ENCODE data around the gene CNGA3.
A peak's percentile ranks its signal among the peaks of the same experiment; 100 is the strongest.
"Not testable (repeated sequence)": the region's sequence is repeated elsewhere in the genome, so short reads cannot be mapped to it uniquely, and the experiment has no call there.

CNGA3 gene

GRCh38 chr2:98396745-98397355, 50.6 kb downstream of the CNGA3 start:
- no peak for DNase-seq (ENCODE audit: low read depth in 2 of 3, low spot score in 1 of 3)

GRCh38 chr2:98399140-98399539, 52.9 kb downstream of the CNGA3 start:
- DNase-seq (ENCODE audit: low read depth in 2 of 3, low spot score in 1 of 3), result no peak

- DNase-seq (ENCODE audit: low read depth in 2 of 3, low spot score in 1 of 3), result no peak
Observed at GRCh38 chr2:98403878-98404277, 57.6 kb downstream of the CNGA3 start.

- no peak for DNase-seq (ENCODE audit: low read depth in 2 of 3, low spot score in 1 of 3)
Observed at GRCh38 chr2:98404556-98405250, 58.4 kb downstream of the CNGA3 start.

- DNase-seq (ENCODE audit: low read depth in 2 of 3, low spot score in 1 of 3), result no peak
Observed at GRCh38 chr2:98405301-98405700, 59.0 kb downstream of the CNGA3 start.

GRCh38 chr2:98408155-98408554, 61.9 kb downstream of the CNGA3 start:
- no peak for DNase-seq (ENCODE audit: low read depth in 2 of 3, low spot score in 1 of 3)

- DNase-seq (ENCODE audit: low read depth in 2 of 3, low spot score in 1 of 3), result peak; percentile 5 to 85 (median 25)
Observed at GRCh38 chr2:98412751-98413458, 66.6 kb downstream of the CNGA3 start.

- not testable (repeated sequence) for DNase-seq (ENCODE audit: low read depth in 2 of 3, low spot score in 1 of 3)
Observed at GRCh38 chr2:98414246-98414645, 68.0 kb downstream of the CNGA3 start.

GRCh38 chr2:98415719-98416248, 69.5 kb downstream of the CNGA3 start:
- DNase-seq (ENCODE audit: low read depth in 2 of 3, low spot score in 1 of 3), result not testable (repeated sequence)

GRCh38 chr2:98416383-98417159, 70.3 kb downstream of the CNGA3 start:
- DNase-seq (ENCODE audit: low read depth in 2 of 3, low spot score in 1 of 3), result no peak

- no peak for DNase-seq (ENCODE audit: low read depth in 2 of 3, low spot score in 1 of 3)
Observed at GRCh38 chr2:98419544-98419943, 73.3 kb downstream of the CNGA3 start.

GRCh38 chr2:98419977-98420725, 73.9 kb downstream of the CNGA3 start:
- DNase-seq (ENCODE audit: low read depth in 2 of 3, low spot score in 1 of 3), result no peak

- no peak for DNase-seq (ENCODE audit: low read depth in 2 of 3, low spot score in 1 of 3)
Observed at GRCh38 chr2:98422449-98422848, 76.2 kb downstream of the CNGA3 start.

GRCh38 chr2:98426771-98427170, 80.5 kb downstream of the CNGA3 start:
- DNase-seq (ENCODE audit: low read depth in 2 of 3, low spot score in 1 of 3), result no peak

- no peak for DNase-seq (ENCODE audit: low read depth in 2 of 3, low spot score in 1 of 3)
Observed at GRCh38 chr2:98432145-98432544, 85.9 kb downstream of the CNGA3 start.

- DNase-seq (ENCODE audit: low read depth in 2 of 3, low spot score in 1 of 3), result no peak
Observed at GRCh38 chr2:98433363-98433964, 87.2 kb downstream of the CNGA3 start.

- DNase-seq (ENCODE audit: low read depth in 2 of 3, low spot score in 1 of 3), result no peak
Observed at GRCh38 chr2:98434492-98434891, 88.2 kb downstream of the CNGA3 start.

- DNase-seq (ENCODE audit: low read depth in 2 of 3, low spot score in 1 of 3), result not testable (repeated sequence)
Observed at GRCh38 chr2:98435670-98436069, 89.4 kb downstream of the CNGA3 start.

GRCh38 chr2:98436734-98437133, 90.5 kb downstream of the CNGA3 start:
- DNase-seq (ENCODE audit: low read depth in 2 of 3, low spot score in 1 of 3), result no peak

Measured in stimulated activated CD4-positive, alpha-beta T cell treated with anti-CD3 and anti-CD28 coated beads, Interleukin-12 subunit alpha, Interleukin-12 subunit beta, amount 100 ng/mL, for 48 hours (primary cell).